Measurements from ENCODE around the gene UCK1.
"Not testable (repeated sequence)": the region's sequence is repeated elsewhere in the genome, so short reads cannot be mapped to it uniquely, and the experiment has no call there.

Gene UCK1

GRCh38 chr9:131516930-131517329, 14.1 kb downstream of the UCK1 start:
- peaks cover 70% of the 10 kb centered on the region for H3K36me3 ChIP-seq (ENCODE audit: control insufficient read depth, low read length)
- no peak overlapping the region for H3K4me3 ChIP-seq (ENCODE audit: low read length)
- no peaks in the 10 kb centered on the region for H3K79me2 ChIP-seq (ENCODE audit: control insufficient read depth, low read length)
- no peaks in the 10 kb centered on the region for H3K27me3 ChIP-seq (ENCODE audit: control insufficient read depth, low read length)
- peaks cover 17% of the 10 kb centered on the region for H3F3A ChIP-seq (ENCODE audit: control insufficient read depth, insufficient read depth)
- no peak overlapping the region for H3K27ac ChIP-seq (ENCODE audit: low read depth, low read length)
- peaks cover 17% of the 10 kb centered on the region for H3K9me3 ChIP-seq (ENCODE audit: control insufficient read depth, insufficient read depth, low read length)
- H3K4me1 ChIP-seq (ENCODE audit: control insufficient read depth, low read length) = no peaks in the 10 kb centered on the region
- H3K4me2 ChIP-seq (ENCODE audit: low read length) = no peak overlapping the region
- TF ChIP-seq EZH2phosphoT487 (IDR thresholded peaks at IDR 0.05; ENCODE audit: borderline replicate concordance, low read length) = no peak
- TF ChIP-seq, protein P1, sequence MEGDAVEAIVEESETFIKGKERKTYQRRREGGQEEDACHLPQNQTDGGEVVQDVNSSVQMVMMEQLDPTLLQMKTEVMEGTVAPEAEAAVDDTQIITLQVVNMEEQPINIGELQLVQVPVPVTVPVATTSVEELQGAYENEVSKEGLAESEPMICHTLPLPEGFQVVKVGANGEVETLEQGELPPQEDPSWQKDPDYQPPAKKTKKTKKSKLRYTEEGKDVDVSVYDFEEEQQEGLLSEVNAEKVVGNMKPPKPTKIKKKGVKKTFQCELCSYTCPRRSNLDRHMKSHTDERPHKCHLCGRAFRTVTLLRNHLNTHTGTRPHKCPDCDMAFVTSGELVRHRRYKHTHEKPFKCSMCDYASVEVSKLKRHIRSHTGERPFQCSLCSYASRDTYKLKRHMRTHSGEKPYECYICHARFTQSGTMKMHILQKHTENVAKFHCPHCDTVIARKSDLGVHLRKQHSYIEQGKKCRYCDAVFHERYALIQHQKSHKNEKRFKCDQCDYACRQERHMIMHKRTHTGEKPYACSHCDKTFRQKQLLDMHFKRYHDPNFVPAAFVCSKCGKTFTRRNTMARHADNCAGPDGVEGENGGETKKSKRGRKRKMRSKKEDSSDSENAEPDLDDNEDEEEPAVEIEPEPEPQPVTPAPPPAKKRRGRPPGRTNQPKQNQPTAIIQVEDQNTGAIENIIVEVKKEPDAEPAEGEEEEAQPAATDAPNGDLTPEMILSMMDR (IDR thresholded peaks at IDR 0.05; ENCODE audit: low read depth, low read length, poor library complexity, severe bottlenecking) = no peak
- no peaks in the 10 kb centered on the region for H3K9me2 ChIP-seq (replicated peaks; ENCODE audit: control insufficient read depth, low read length)
- H4K20me1 ChIP-seq (ENCODE audit: control insufficient read depth, insufficient read depth, low read depth, low read length) = no peaks in the 10 kb centered on the region

GRCh38 chr9:131516100-131516499, 15.0 kb downstream of the UCK1 start:
- Histone ChIP-seq H3F3A (ENCODE audit: control insufficient read depth, insufficient read depth) (peaks cover 17% of the 10 kb centered on the region), H3K79me2 (ENCODE audit: control insufficient read depth, low read length) (no peaks in the 10 kb centered on the region)

DNA sequence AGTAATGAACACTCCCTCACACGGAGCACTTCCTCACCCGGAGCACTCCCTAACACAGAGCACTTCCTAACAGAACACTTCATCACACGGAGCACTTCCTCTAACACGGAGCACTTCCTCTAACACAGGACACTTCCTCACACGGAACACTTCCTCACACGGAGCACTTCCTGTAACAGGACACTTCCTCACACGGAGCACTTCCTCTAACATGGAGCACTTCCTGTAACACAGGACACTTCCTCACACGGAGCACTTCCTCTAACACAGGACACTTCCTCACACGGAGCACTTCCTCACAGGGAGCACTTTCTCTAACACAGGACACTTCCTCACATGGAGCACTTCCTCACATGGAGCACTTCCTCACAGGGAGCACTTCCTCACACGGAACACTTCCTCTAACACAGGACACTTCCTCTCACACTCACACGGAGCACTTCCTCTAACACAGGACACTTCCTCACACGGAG, 15.5 kb downstream of the UCK1 start:
- H3K4me2 ChIP-seq (ENCODE audit: low read length); H3K9me2 ChIP-seq (replicated peaks; ENCODE audit: control insufficient read depth, low read length); H3K27me3 ChIP-seq (ENCODE audit: control insufficient read depth, low read length); H4K20me1 ChIP-seq (ENCODE audit: control insufficient read depth, insufficient read depth, low read depth, low read length); H3K4me1 ChIP-seq (ENCODE audit: control insufficient read depth, low read length); H3K4me3 ChIP-seq (ENCODE audit: low read length); H3K79me2 ChIP-seq (ENCODE audit: control insufficient read depth, low read length): not testable (repeated sequence)
- Histone ChIP-seq H3K9me3 (ENCODE audit: control insufficient read depth, insufficient read depth, low read length) (peaks cover 17% of the 10 kb centered on the region), H3K36me3 (ENCODE audit: control insufficient read depth, low read length) (peaks cover 73% of the 10 kb centered on the region), H3F3A (ENCODE audit: control insufficient read depth, insufficient read depth) (peaks cover 17% of the 10 kb centered on the region), H3K27ac (ENCODE audit: low read depth, low read length) (peak overlapping the region; percentile 44)

More at GRCh38 chr9:131516100-131516499, 15.0 kb downstream of the UCK1 start:
- Histone ChIP-seq H3K27ac (ENCODE audit: low read depth, low read length) (peak overlapping the region; percentile 44; the same call in 1 of the 2 replicates), H3K27me3 (ENCODE audit: control insufficient read depth, low read length) (no peaks in the 10 kb centered on the region), H4K20me1 (ENCODE audit: control insufficient read depth, insufficient read depth, low read depth, low read length) (no peaks in the 10 kb centered on the region), H3K4me1 (ENCODE audit: control insufficient read depth, low read length) (no peaks in the 10 kb centered on the region), H3K4me2 (ENCODE audit: low read length) (no peak overlapping the region), H3K9me3 (ENCODE audit: control insufficient read depth, insufficient read depth, low read length) (peaks cover 17% of the 10 kb centered on the region), H3K9me2 (replicated peaks; ENCODE audit: control insufficient read depth, low read length) (no peaks in the 10 kb centered on the region), H3K36me3 (ENCODE audit: control insufficient read depth, low read length) (peaks cover 72% of the 10 kb centered on the region), H3K4me3 (ENCODE audit: low read length) (no peak overlapping the region)
- TF ChIP-seq, protein P1 (IDR thresholded peaks at IDR 0.05; ENCODE audit: low read depth, low read length, poor library complexity, severe bottlenecking) = no peak
- TF ChIP-seq EZH2phosphoT487 (IDR thresholded peaks at IDR 0.05; ENCODE audit: borderline replicate concordance, low read length) = no peak

GRCh38 chr9:131513177-131513576, 17.9 kb downstream of the UCK1 start:
- Histone ChIP-seq H3K36me3 (ENCODE audit: control insufficient read depth, low read length) (peaks cover 67% of the 10 kb centered on the region), H3K79me2 (ENCODE audit: control insufficient read depth, low read length) (no peaks in the 10 kb centered on the region)

More at GRCh38 chr9:131513177-131513576, 17.9 kb downstream of the UCK1 start:
- Histone ChIP-seq H3F3A (ENCODE audit: control insufficient read depth, insufficient read depth) (peaks cover 17% of the 10 kb centered on the region), H3K4me3 (ENCODE audit: low read length) (no peak overlapping the region), H3K9me2 (replicated peaks; ENCODE audit: control insufficient read depth, low read length) (no peaks in the 10 kb centered on the region), H4K20me1 (ENCODE audit: control insufficient read depth, insufficient read depth, low read depth, low read length) (no peaks in the 10 kb centered on the region), H3K4me1 (ENCODE audit: control insufficient read depth, low read length) (no peaks in the 10 kb centered on the region), H3K27ac (ENCODE audit: low read depth, low read length) (no peak overlapping the region), H3K9me3 (ENCODE audit: control insufficient read depth, insufficient read depth, low read length) (peaks cover 17% of the 10 kb centered on the region), H3K27me3 (ENCODE audit: control insufficient read depth, low read length) (no peaks in the 10 kb centered on the region), H3K4me2 (ENCODE audit: low read length) (no peak overlapping the region)
- TF ChIP-seq EZH2phosphoT487 (IDR thresholded peaks at IDR 0.05; ENCODE audit: borderline replicate concordance, low read length) = no peak
- TF ChIP-seq, protein P1 (IDR thresholded peaks at IDR 0.05; ENCODE audit: low read depth, low read length, poor library complexity, severe bottlenecking) = no peak

All from DOHH2 (cell line).